ENCODE measurements around the gene MAPKAPK3. TPM values are rescaled to one million over a fixed set of nuclear protein-coding genes. Genes with fewer than 3 reads are reported as not detected.

MAPKAPK3 gene
- total RNA-seq, 2 experiments from 2014 or later: 176 to 195 TPM

DNA sequence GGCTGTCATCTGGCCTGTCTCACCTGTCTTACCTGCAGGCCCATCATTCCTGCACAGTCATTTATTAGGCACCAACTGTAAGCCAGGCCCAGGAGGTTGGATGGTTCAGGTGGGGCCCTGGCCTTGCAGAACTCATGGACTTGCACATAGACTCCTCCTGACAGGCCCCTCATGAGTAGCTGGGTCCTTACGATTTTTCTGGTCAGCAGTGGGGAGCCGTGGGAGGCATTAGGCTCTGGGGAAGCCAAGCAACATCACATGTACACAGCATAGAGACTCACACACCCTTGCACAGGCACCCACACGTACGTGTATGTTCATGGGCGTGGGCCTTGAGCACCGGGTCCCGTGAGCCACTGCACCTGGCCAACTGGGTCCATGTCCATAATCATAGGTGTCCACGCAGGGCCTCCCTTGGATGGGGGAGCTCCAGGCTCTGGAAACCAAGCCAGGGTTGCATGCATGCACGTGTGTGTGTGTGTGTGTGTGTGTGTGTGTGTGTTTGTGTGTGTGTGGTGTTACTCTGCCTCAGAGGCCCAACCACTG lies 25.7 kb upstream of the MAPKAPK3 start:
- Mint-ChIP-seq H3K27ac (peak overlapping the region; percentile 94), H3K36me3 (peaks cover 9% of the 10 kb centered on the region), H3K4me3 (peak overlapping the region; percentile 74), H3K9me3 (no peaks in the 10 kb centered on the region), H3K27me3 (no peaks in the 10 kb centered on the region), H3K4me1 (peaks cover 87% of the 10 kb centered on the region)
- DNase-seq (peak; percentile 66), ATAC-seq (ENCODE audit: low read depth) (peak; percentile 15)
- POLR2A ChIA-PET: interaction anchor here (0.7 to 11.1 kb wide), 9 partner anchors 17 to 794 kb away, joined by 3 to 1438 read pairs (median 6); partner anchors contain the start of genes C3orf18, CISH, HEMK1 and MANF

DNA sequence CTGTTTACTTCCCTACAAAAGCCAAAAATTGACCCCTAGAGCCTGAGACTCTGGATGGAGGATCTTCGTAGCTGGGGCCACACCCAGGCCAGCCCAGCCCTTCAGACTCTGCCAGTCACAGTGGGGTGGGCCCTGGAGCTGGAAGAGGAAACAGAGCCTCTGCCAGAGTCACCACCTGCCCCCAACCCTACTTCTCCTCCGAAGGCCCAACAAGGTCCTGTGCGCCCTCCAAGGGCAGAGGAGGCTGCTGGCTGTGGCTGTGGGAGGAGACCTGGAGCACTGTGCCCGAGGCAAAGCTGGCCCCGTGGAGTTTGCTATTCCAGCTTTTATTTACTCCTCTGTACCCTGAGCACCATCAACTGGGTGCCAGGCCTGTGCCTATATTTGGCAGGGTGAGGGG lies 24.4 kb upstream of the MAPKAPK3 start:
- Mint-ChIP-seq H3K9me3 (no peaks in the 10 kb centered on the region), H3K4me1 (peaks cover 76% of the 10 kb centered on the region), H3K27ac (peak overlapping the region; percentile 94), H3K4me3 (peak overlapping the region; percentile 57), H3K27me3 (no peaks in the 10 kb centered on the region), H3K36me3 (peaks cover 2% of the 10 kb centered on the region)
- POLR2A ChIA-PET: interaction anchor here (0.6 to 11.1 kb wide), 6 partner anchors 16 to 793 kb away, joined by 3 to 1438 read pairs (median 6); partner anchors contain the start of genes C3orf18, CISH, HEMK1 and MANF
- DNase-seq: no peak
- ATAC-seq (ENCODE audit: low read depth): no peak

DNA sequence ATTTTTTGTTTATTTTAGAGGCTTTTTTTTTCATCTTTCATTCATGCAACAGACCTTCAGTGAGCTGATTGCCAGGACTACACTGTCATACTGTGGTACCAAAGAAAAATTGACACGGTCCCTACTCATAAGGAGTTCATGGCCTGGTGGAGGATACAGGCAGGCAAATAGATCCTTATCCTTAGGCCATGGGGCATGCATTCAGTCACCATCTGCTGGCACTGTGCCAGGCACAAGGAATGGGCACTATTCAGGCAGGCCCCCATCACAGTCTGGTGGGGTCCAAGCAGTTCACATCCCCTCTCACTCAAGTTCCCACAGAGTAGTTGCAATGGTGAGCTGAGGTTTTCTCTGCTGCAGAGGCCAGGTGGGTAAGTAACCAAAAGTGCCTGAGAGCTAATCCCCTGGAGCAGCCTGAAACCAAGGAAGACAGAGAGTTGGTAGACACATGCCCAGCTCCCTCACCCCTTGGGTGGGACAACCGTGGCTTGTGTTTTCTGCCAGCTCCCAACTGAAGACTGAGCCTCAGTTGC lies 22.6 kb upstream of the MAPKAPK3 start:
- POLR2A ChIA-PET: interaction anchor here (0.8 to 11.1 kb wide), 4 partner anchors 14 to 257 kb away, joined by 3 to 1438 read pairs (median 480); partner anchors contain the start of genes C3orf18, CISH, HEMK1 and MAPKAPK3
- peak overlapping the region; percentile 94 for H3K27ac Mint-ChIP-seq
- no peaks in the 10 kb centered on the region for H3K9me3 Mint-ChIP-seq
- no peak for DNase-seq
- no peak for ATAC-seq (ENCODE audit: low read depth)
- peaks cover 10% of the 10 kb centered on the region for H3K36me3 Mint-ChIP-seq
- H3K4me1 Mint-ChIP-seq: peaks cover 72% of the 10 kb centered on the region
- no peaks in the 10 kb centered on the region for H3K27me3 Mint-ChIP-seq
- H3K4me3 Mint-ChIP-seq: peak overlapping the region; percentile 15

DNA sequence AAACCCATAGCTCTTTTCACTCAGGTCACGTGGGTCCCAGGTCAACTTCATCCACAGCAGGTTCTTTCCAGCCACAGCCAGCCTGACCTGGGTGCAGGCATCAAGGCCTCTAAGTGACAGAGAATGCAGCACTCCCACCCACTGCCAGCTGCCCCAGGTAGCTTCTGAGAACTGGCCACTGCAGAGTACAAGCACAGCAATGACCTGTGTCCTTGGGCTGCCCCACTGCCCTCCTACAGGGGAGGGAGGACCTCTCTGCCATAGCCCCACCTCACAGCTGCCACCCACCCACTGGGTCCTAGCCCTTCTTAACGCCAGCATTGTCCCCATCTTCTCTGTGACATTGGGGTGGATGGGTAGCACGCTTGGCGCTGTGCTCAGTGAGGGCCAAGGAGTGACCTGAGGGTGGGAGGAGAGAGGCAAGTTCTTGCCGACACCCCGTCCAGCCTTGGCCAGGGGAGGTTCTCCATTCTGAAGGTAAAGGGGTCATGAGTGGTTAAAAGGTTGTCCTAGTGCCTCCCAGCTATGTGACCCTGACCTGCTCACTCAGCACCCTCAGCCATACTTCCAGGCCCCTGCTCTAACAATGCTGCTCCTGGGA lies 17.7 kb upstream of the MAPKAPK3 start:
- DNase-seq (no peak), ATAC-seq (ENCODE audit: low read depth) (no peak)
- Mint-ChIP-seq H3K4me3 (peak overlapping the region; percentile 8), H3K4me1 (peaks cover 81% of the 10 kb centered on the region), H3K27me3 (no peaks in the 10 kb centered on the region), H3K27ac (peak overlapping the region; percentile 100), H3K9me3 (no peaks in the 10 kb centered on the region), H3K36me3 (peaks cover 31% of the 10 kb centered on the region)
- POLR2A ChIA-PET: interaction anchor here (18.4 to 25.9 kb wide), 3 partner anchors 9 to 28 kb away, joined by 896 to 3572 read pairs (median 1438); partner anchors contain the start of genes C3orf18, CISH, HEMK1 and MAPKAPK3

DNA sequence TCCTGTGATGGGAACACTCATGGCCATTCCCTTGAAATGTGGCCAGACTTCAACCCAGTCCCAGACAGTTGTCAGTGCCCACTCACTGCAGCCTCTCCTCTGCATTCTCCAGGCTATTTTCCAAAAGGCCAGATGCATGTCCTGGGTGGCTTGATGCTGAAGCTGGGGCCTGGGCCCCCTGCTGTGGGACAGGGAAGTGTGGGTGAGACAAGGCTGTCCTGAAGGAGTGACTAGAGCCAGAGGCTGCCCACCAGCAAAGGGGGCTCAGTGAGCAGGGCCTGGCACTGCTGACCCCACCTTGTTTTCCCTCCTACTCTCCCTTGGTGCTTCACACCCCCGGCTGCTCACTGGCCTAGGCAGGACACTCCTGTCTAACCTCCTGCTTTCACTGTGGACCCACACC lies 17.2 kb upstream of the MAPKAPK3 start:
- ATAC-seq (ENCODE audit: low read depth): no peak
- peaks cover 36% of the 10 kb centered on the region for H3K36me3 Mint-ChIP-seq
- POLR2A ChIA-PET: interaction anchor here (18.4 to 25.9 kb wide), 3 partner anchors 10 to 28 kb away, joined by 896 to 3572 read pairs (median 1438); partner anchors contain the start of genes C3orf18, CISH, HEMK1 and MAPKAPK3

DNA sequence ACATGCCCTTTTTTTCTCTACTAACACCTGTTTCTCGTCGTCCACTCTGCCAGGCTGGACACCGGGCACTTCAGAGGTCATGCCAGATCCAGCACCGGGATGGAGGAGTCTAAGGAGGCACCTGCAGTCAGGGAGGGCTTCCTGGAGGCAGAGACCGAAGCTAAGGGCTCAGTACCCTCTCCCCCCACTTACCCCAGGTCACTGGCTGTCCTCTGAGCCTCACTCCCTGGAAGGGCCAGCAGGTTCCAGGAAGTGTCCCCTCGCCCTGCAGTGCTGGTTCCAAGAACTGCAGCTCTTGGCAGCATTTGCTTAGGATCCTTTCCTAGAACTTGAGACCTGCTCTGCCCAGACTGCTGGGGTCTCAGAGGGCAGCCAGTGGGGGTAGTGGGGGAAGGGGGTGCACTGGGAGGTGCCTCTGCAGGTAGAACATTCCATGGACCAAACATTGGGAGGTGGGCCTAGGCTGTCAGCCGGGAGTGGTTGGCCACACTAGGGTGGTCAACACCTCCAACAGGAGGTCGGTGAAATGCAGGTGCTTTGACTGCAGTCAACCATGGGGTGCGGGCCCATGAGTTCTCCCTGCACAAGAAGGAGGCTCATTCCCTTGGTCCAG lies 16.7 kb upstream of the MAPKAPK3 start:
- Mint-ChIP-seq H3K4me1 (peaks cover 78% of the 10 kb centered on the region), H3K36me3 (peaks cover 42% of the 10 kb centered on the region), H3K27ac (peak overlapping the region; percentile 100), H3K27me3 (no peaks in the 10 kb centered on the region), H3K4me3 (peak overlapping the region; percentile 97), H3K9me3 (no peaks in the 10 kb centered on the region)
- DNase-seq (peak; percentile 58), ATAC-seq (ENCODE audit: low read depth) (no peak)
- POLR2A ChIA-PET: interaction anchor here (18.1 to 25.9 kb wide), 4 partner anchors 10 to 262 kb away, joined by 439 to 3572 read pairs (median 1167); partner anchors contain the start of genes C3orf18, CISH, HEMK1 and MAPKAPK3

More for the DNA sequence above, 17.2 kb upstream of the MAPKAPK3 start:
- Mint-ChIP-seq H3K27me3 (no peaks in the 10 kb centered on the region), H3K4me3 (peak overlapping the region; percentile 97), H3K4me1 (peaks cover 79% of the 10 kb centered on the region), H3K9me3 (no peaks in the 10 kb centered on the region), H3K27ac (peak overlapping the region; percentile 100)
- DNase-seq: no peak

DNA sequence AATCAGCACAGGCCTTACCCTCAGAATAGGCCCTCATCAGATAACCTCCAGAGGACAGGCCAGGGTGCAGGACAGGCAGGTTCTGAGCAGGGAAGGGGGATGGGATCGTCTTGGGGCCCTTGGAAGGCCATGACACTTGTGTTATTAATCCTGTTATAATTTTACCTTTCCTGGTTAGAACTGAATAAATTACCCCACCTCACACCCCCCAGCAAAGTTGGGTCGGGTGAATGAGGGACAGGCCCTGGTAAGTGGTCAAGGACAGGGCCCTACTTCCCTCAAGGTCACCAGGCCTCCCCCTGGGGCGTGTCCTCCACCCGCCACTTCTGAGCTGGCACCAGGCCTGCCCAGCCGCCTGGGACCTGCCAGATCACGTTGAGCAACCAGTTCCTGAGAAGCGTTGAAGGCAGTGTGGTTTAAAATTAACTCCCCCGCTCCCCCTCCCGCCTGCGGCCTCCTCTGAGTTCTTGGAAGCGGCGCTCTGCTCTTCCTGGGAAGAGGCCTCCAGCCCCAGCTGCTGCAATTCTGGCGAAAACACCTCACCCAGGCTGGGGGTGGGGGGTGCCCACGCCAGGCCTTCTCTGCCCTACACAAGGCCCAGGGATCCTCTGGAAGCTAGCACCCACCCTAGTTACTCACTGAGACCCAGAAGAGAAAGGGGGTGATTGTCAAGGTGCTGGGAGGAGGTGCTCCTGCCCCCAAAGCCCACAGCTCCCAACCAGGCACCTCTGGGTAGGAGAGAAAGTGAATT lies 15.9 kb upstream of the MAPKAPK3 start:
- peaks cover 80% of the 10 kb centered on the region for H3K4me1 Mint-ChIP-seq
- DNase-seq (peak; percentile 85), ATAC-seq (ENCODE audit: low read depth) (peak; percentile 40)
- POLR2A ChIA-PET: interaction anchor here (0.5 to 25.9 kb wide), 10 partner anchors 11 to 1676 kb away, joined by 3 to 3572 read pairs (median 7); partner anchors contain the start of genes C3orf18, CISH, HEMK1 and MANF
- no peaks in the 10 kb centered on the region for H3K9me3 Mint-ChIP-seq
- H3K27ac Mint-ChIP-seq: peak overlapping the region; percentile 100
- no peaks in the 10 kb centered on the region for H3K27me3 Mint-ChIP-seq
- H3K36me3 Mint-ChIP-seq: peaks cover 49% of the 10 kb centered on the region
- peak overlapping the region; percentile 97 for H3K4me3 Mint-ChIP-seq

DNA sequence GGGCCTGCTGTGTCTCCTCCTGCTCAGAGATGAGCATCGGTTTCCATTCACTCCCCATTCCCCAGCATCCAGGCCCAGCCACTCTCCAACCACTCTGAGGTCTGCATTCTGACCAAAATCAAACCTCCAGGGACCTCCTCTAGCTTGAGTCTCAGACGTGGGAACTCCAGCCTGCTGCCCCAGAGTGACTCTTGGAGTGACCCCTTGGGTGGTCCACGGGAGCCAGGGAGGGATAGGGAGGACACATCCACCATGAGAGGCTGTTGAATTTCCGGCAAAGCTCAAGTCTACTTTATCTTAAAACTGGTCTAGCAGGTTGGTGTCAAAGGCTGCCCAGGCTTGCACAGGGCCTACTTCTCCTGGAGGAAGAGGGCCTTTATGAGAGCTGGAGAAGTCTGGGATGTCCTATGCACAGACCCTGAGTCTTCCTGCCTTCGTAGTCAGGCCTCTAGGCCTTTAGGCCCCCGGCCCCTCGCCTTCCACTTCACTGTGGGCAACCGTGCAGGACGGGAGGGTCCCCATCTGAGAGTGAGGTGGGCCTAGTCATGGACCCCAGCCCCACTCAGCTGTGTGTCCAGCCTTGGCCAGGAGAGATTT lies 14.3 kb upstream of the MAPKAPK3 start:
- Mint-ChIP-seq H3K36me3 (peaks cover 66% of the 10 kb centered on the region), H3K4me1 (peaks cover 82% of the 10 kb centered on the region), H3K9me3 (no peaks in the 10 kb centered on the region), H3K27ac (peak overlapping the region; percentile 100), H3K27me3 (no peaks in the 10 kb centered on the region), H3K4me3 (peak overlapping the region; percentile 97)
- POLR2A ChIA-PET: interaction anchor here (1.0 to 25.9 kb wide), 9 partner anchors 12 to 782 kb away, joined by 3 to 3572 read pairs (median 6); partner anchors contain the start of genes C3orf18, CACNA2D2, CISH and HEMK1
- ATAC-seq (ENCODE audit: low read depth): no peak
- DNase-seq: peak; percentile 60

DNA sequence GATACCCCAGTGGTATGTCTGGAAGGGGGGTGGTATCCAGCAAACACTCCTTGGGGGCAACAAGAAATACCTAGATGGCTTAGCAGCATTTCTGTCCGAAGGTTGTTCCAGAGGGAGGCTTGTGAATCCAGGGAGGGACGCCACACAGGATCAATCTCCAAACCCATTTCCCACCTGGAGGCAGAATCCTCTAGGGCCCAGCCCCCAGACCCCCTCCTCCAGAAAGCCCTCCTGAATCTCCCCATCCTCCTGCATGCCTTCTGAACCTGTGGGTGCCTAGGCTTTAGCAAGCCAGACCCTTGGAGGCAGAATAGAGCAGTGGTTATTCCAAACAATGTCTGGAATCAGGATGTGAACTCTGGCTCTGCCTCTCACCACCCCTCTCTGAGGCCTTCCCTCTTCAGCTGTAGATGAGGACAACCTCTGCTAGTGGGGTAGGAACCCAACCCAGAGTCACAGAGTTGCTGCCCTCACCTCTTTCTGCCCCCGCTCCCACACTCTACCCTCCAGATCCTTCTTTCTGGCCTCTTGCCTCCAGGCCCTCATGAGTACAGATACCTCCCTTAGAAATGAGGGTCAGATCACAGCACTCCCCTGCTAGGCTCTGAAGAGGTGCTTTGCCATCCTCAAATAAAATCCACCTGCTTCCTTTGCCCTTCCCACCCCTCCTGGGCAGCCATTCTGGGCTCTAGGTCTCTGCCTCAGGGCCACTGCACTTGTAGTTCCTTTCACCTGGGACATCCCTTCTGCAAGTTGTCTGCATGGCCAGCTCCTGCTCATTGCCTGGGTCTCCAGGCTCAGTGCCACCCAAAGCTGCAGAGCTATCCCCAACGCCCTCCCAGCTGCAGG lies 13.5 kb upstream of the MAPKAPK3 start:
- H3K9me3 Mint-ChIP-seq: no peaks in the 10 kb centered on the region
- ATAC-seq (ENCODE audit: low read depth) (no peak), DNase-seq (no peak)
- H3K27me3 Mint-ChIP-seq: no peaks in the 10 kb centered on the region
- peaks cover 67% of the 10 kb centered on the region for H3K36me3 Mint-ChIP-seq
- peaks cover 75% of the 10 kb centered on the region for H3K4me1 Mint-ChIP-seq
- peak overlapping the region; percentile 100 for H3K27ac Mint-ChIP-seq
- POLR2A ChIA-PET: interaction anchor here (1.0 to 25.9 kb wide), 7 partner anchors 13 to 782 kb away, joined by 3 to 3572 read pairs (median 439); partner anchors contain the start of genes C3orf18, CACNA2D2, CISH and HEMK1
- H3K4me3 Mint-ChIP-seq: peak overlapping the region; percentile 97

DNA sequence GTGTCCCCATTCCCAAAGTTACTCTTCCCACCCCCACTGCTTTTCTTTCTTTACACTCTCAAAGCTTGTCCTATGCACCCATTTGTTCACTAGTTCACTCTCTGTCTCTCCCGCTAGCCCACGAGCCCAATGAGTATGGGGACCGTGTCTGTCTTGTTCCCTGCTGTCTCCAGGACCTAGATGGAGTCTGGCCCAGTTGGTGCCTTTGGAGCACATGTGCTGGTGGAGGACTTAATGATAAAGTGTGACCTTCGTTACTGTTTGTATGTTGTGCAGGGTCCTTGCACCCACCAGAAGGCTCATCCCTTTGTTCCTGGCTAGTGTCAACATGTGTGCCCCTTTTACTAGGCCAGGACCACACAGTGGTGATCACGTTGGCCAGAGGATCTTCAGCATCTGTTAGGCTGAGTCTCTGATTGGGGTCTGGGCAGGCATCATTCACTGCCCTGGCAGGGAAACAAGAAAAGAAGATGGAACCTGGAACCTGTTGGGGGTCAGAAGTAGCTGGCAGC lies 12.8 kb upstream of the MAPKAPK3 start:
- H3K36me3 Mint-ChIP-seq: peaks cover 72% of the 10 kb centered on the region
- no peak for DNase-seq
- POLR2A ChIA-PET: interaction anchor here (0.5 to 25.9 kb wide), 6 partner anchors 13 to 799 kb away, joined by 3 to 3572 read pairs (median 668); partner anchors contain the start of genes C3orf18, CISH, HEMK1 and MAPKAPK3
- H3K27me3 Mint-ChIP-seq: no peaks in the 10 kb centered on the region
- H3K9me3 Mint-ChIP-seq: no peaks in the 10 kb centered on the region
- H3K4me1 Mint-ChIP-seq: peaks cover 70% of the 10 kb centered on the region
- peak overlapping the region; percentile 97 for H3K4me3 Mint-ChIP-seq
- peak overlapping the region; percentile 100 for H3K27ac Mint-ChIP-seq
- no peak for ATAC-seq (ENCODE audit: low read depth)

All from activated naive CD8-positive, alpha-beta T cell treated with anti-CD3 and anti-CD28 coated beads, Interleukin-2, amount 10 ng/mL, durations not matched to agents 7 days and 5 days (primary cell).